ENCODE measurements around the gene TFB2M. TPM values are rescaled to one million over a fixed set of nuclear protein-coding genes. Genes with fewer than 3 reads are reported as not detected.

TFB2M gene
- total RNA-seq, 2 donors from 2014 or later, result 5.9 to 6.5 TPM

GRCh38 chr1:246577720-246578106, 11.7 kb upstream of the TFB2M start:
- H3K27me3 ChIP-seq (replicated peaks; ENCODE audit: insufficient read depth), result no peaks in the 10 kb centered on the region
- H3K36me3 ChIP-seq, result no peaks in the 10 kb centered on the region
- H3K27ac ChIP-seq, result no peak overlapping the region
- no peak for ATAC-seq (ENCODE audit: insufficient number of reproducible peaks, low FRiP score, low read depth)
- no peak overlapping the region for H3K4me3 ChIP-seq
- no peaks in the 10 kb centered on the region for H3K9me3 ChIP-seq
- no peak for TF ChIP-seq CTCF (IDR thresholded peaks at IDR 0.05)
- H3K4me1 ChIP-seq (ENCODE audit: control insufficient read depth in 1 of 2, low read depth in 2 of 2), result peaks cover 10 to 26% of the 10 kb centered on the region in 2 donors
- DNase-seq (ENCODE audit: low spot score), result no peak

- no peak for TF ChIP-seq CTCF (IDR thresholded peaks at IDR 0.05)
- peaks cover 10 to 26% of the 10 kb centered on the region in 2 donors for H3K4me1 ChIP-seq (ENCODE audit: control insufficient read depth in 1 of 2, low read depth in 2 of 2)
- ATAC-seq (ENCODE audit: insufficient number of reproducible peaks, low FRiP score, low read depth), result no peak
These were observed 11.1 kb upstream of the TFB2M start for GRCh38 chr1:246577082-246577719.

GRCh38 chr1:246576709-246577032, 10.6 kb upstream of the TFB2M start:
- H3K4me1 ChIP-seq (ENCODE audit: control insufficient read depth in 1 of 2, low read depth in 2 of 2), result peaks cover 10 to 26% of the 10 kb centered on the region in 2 donors

More at GRCh38 chr1:246577082-246577719, 11.1 kb upstream of the TFB2M start:
- no peak overlapping the region for H3K4me3 ChIP-seq
- H3K27me3 ChIP-seq (replicated peaks; ENCODE audit: insufficient read depth), result no peaks in the 10 kb centered on the region
- H3K27ac ChIP-seq, result no peak overlapping the region
- H3K36me3 ChIP-seq, result no peaks in the 10 kb centered on the region
- no peak for DNase-seq (ENCODE audit: low spot score)
- H3K9me3 ChIP-seq, result no peaks in the 10 kb centered on the region

GRCh38 chr1:246573491-246573890, 7.4 kb upstream of the TFB2M start:
- Histone ChIP-seq H3K27ac (no peak overlapping the region), H3K36me3 (no peaks in the 10 kb centered on the region), H3K4me1 (ENCODE audit: control insufficient read depth in 1 of 2, low read depth in 2 of 2) (peaks cover 12 to 24% of the 10 kb centered on the region in 2 donors), H3K4me3 (no peak overlapping the region), H3K9me3 (no peaks in the 10 kb centered on the region), H3K27me3 (replicated peaks; ENCODE audit: insufficient read depth) (no peaks in the 10 kb centered on the region)
- TF ChIP-seq CTCF (IDR thresholded peaks at IDR 0.05), result no peak
- ATAC-seq (ENCODE audit: insufficient number of reproducible peaks, low FRiP score, low read depth) (no peak), DNase-seq (ENCODE audit: low spot score) (no peak)

More at GRCh38 chr1:246576709-246577032, 10.6 kb upstream of the TFB2M start:
- TF ChIP-seq CTCF (IDR thresholded peaks at IDR 0.05), result no peak
- Histone ChIP-seq H3K9me3 (no peaks in the 10 kb centered on the region), H3K27ac (no peak overlapping the region), H3K27me3 (replicated peaks; ENCODE audit: insufficient read depth) (no peaks in the 10 kb centered on the region), H3K36me3 (no peaks in the 10 kb centered on the region), H3K4me3 (no peak overlapping the region)
- DNase-seq (ENCODE audit: low spot score), result no peak
- ATAC-seq (ENCODE audit: insufficient number of reproducible peaks, low FRiP score, low read depth), result no peak

GRCh38 chr1:246572785-246573184, 6.7 kb upstream of the TFB2M start:
- H3K4me3 ChIP-seq, result no peak overlapping the region

More at GRCh38 chr1:246572785-246573184, 6.7 kb upstream of the TFB2M start:
- Histone ChIP-seq H3K27ac (no peak overlapping the region), H3K27me3 (replicated peaks; ENCODE audit: insufficient read depth) (no peaks in the 10 kb centered on the region), H3K9me3 (no peaks in the 10 kb centered on the region), H3K36me3 (no peaks in the 10 kb centered on the region), H3K4me1 (ENCODE audit: control insufficient read depth in 1 of 2, low read depth in 2 of 2) (peaks cover 19 to 31% of the 10 kb centered on the region in 2 donors)
- ATAC-seq (ENCODE audit: insufficient number of reproducible peaks, low FRiP score, low read depth), result no peak
- no peak for DNase-seq (ENCODE audit: low spot score)
- TF ChIP-seq CTCF (IDR thresholded peaks at IDR 0.05), result no peak

All from thoracic aorta (tissue), 2 donors.